Measurements from ENCODE around the gene DLL3. TPM values are rescaled to one million over a fixed set of nuclear protein-coding genes. Genes with fewer than 3 reads are reported as not detected.

DLL3 gene
- total and polyA plus RNA-seq, 4 experiments from 2014 or later, result 0.14 to 0.19 (median 0.16) TPM; not detected in 1

DNA sequence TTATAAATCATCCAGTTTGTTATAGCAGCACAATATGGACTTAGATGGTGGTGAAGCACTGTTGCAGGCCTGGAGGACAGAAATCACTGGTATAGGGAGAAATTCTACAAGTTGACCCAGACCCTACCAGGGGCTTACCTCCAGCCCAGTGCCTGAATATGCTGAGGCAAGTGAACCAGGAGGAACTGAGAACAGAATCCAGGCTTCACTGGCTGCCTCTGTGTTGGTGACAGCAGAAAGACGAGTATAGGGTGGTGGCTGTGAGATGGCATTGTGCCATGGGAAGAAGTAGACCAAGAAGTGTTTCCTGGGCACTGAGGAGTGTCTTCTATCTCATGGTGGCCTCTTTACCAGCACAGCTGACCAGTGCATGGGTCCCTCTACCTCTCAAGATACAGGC, 57.1 kb downstream of the DLL3 start:
- Histone ChIP-seq H3K27ac (ENCODE audit: low read depth, low read length) (no peak overlapping the region), H3K36me3 (ENCODE audit: insufficient read depth, low read length) (no peaks in the 10 kb centered on the region), H3K27me3 (ENCODE audit: insufficient read depth, low read length) (no peaks in the 10 kb centered on the region), H3K4me3 (ENCODE audit: low read length in 2 of 2) (no peak overlapping the region), H3K9me3 (ENCODE audit: control insufficient read depth in 1 of 2, low read length in 2 of 2) (no peaks in the 10 kb centered on the region), H3K4me1 (ENCODE audit: insufficient read depth, low read length) (peaks cover 23% of the 10 kb centered on the region)
- H3K27me3 Mint-ChIP-seq, result no peaks in the 10 kb centered on the region
- no peaks in the 10 kb centered on the region for H3K9me3 Mint-ChIP-seq
- H3K4me3 Mint-ChIP-seq, result no peak overlapping the region
- peaks cover 21 to 25% (median 22%) of the 10 kb centered on the region in 4 donors for H3K4me1 Mint-ChIP-seq
- no peaks in the 10 kb centered on the region for H3K36me3 Mint-ChIP-seq
- intact Hi-C loops (cut with micrococcal nuclease), result no loop called here
- DNase-seq, result no peak
- peak overlapping the region in 1 of 7 donors; percentile 41 for H3K27ac Mint-ChIP-seq
- ChIA-PET POLR2A (ENCODE audit: partially characterized antibody) (no interaction called here), CTCF (ENCODE audit: partially characterized antibody) (interaction anchor here (6.9 kb wide), 1 partner anchor 118 kb away, joined by 100 read pairs; no protein-coding TSS in a partner anchor)

Other genes with a start within 250 kb of the DLL3 start
- gene IFNL2, start 230.6 kb upstream of the DLL3 start, total RNA-seq, result not detected
- gene IFNL2, start 230.6 kb upstream of the DLL3 start, polyA plus RNA-seq, result not detected
- not detected for gene IFNL1, start 202.5 kb upstream of the DLL3 start, total RNA-seq
- 1 to 10 TPM in 1 of 2 donors, not detected in 1; 1.6 TPM for gene IFNL1, start 202.5 kb upstream of the DLL3 start, polyA plus RNA-seq
- gene LRFN1, start 178.1 kb upstream of the DLL3 start, total RNA-seq, result 1 to 10 TPM; 8.4 to 8.5 TPM
- 1 to 10 TPM; 2.0 to 4.5 TPM for gene LRFN1, start 178.1 kb upstream of the DLL3 start, polyA plus RNA-seq
- 100 to 1,000 TPM; 384 to 389 TPM for gene GMFG, start 162.9 kb upstream of the DLL3 start, total RNA-seq
- gene GMFG, start 162.9 kb upstream of the DLL3 start, polyA plus RNA-seq, result 1,000 to 10,000 TPM; 1,040 to 1,509 TPM
- 10 to 100 TPM; 65.0 to 79.6 TPM for gene SAMD4B, start 156.5 kb upstream of the DLL3 start, total RNA-seq
- 10 to 100 TPM in 1 of 2 donors, 1 to 10 TPM in 1; 7.3 to 20.2 TPM for gene SAMD4B, start 156.5 kb upstream of the DLL3 start, polyA plus RNA-seq
- 10 to 100 TPM; 49.2 to 53.8 TPM for gene PAF1, start 107.8 kb upstream of the DLL3 start, total RNA-seq
- gene PAF1, start 107.8 kb upstream of the DLL3 start, polyA plus RNA-seq, result 10 to 100 TPM; 21.5 to 46.7 TPM
- gene MED29, start 107.6 kb upstream of the DLL3 start, total RNA-seq, result 10 to 100 TPM; 43.1 to 51.3 TPM
- 10 to 100 TPM; 50.6 to 59.8 TPM for gene MED29, start 107.6 kb upstream of the DLL3 start, polyA plus RNA-seq
- gene ZFP36, start 92.1 kb upstream of the DLL3 start, total RNA-seq, result 100 to 1,000 TPM; 151 to 152 TPM
- gene ZFP36, start 92.1 kb upstream of the DLL3 start, polyA plus RNA-seq, result 100 to 1,000 TPM; 164 to 191 TPM
- 10 to 100 TPM; 12.1 to 17.0 TPM for gene PLEKHG2, start 86.3 kb upstream of the DLL3 start, total RNA-seq
- gene PLEKHG2, start 86.3 kb upstream of the DLL3 start, polyA plus RNA-seq, result 1 to 10 TPM; 1.4 to 5.1 TPM
- 1,000 to 10,000 TPM; 4,061 to 4,227 TPM for gene RPS16, start 63.0 kb upstream of the DLL3 start, total RNA-seq
- 1,000 to 10,000 TPM; 1,590 to 2,052 TPM for gene RPS16, start 63.0 kb upstream of the DLL3 start, polyA plus RNA-seq
- 100 to 1,000 TPM; 234 to 236 TPM for gene SUPT5H, start 53.4 kb upstream of the DLL3 start, total RNA-seq
- gene SUPT5H, start 53.4 kb upstream of the DLL3 start, polyA plus RNA-seq, result 100 to 1,000 TPM in 1 of 2 donors, 10 to 100 TPM in 1; 47.4 to 111 TPM
- 10 to 100 TPM; 47.2 to 49.6 TPM for gene TIMM50, start 18.1 kb upstream of the DLL3 start, total RNA-seq
- gene TIMM50, start 18.1 kb upstream of the DLL3 start, polyA plus RNA-seq, result 10 to 100 TPM; 39.1 to 50.4 TPM
- gene SELENOV, start 16.2 kb downstream of the DLL3 start, total RNA-seq, result not detected
- gene SELENOV, start 16.2 kb downstream of the DLL3 start, polyA plus RNA-seq, result not detected
- 1 to 10 TPM; 7.7 to 8.8 TPM for gene EID2B, start 33.9 kb downstream of the DLL3 start, total RNA-seq
- 1 to 10 TPM; 6.1 to 7.8 TPM for gene EID2B, start 33.9 kb downstream of the DLL3 start, polyA plus RNA-seq
- 10 to 100 TPM; 22.0 to 22.8 TPM for gene EID2, start 41.2 kb downstream of the DLL3 start, total RNA-seq
- 10 to 100 TPM; 22.1 to 34.9 TPM for gene EID2, start 41.2 kb downstream of the DLL3 start, polyA plus RNA-seq
- not detected for gene LGALS13, start 103.6 kb downstream of the DLL3 start, total RNA-seq
- not detected for gene LGALS13, start 103.6 kb downstream of the DLL3 start, polyA plus RNA-seq
- gene LGALS16, start 157.0 kb downstream of the DLL3 start, total RNA-seq, result not detected
- not detected for gene LGALS16, start 157.0 kb downstream of the DLL3 start, polyA plus RNA-seq
- not detected for gene LGALS14, start 205.5 kb downstream of the DLL3 start, total RNA-seq
- gene LGALS14, start 205.5 kb downstream of the DLL3 start, polyA plus RNA-seq, result 1 to 10 TPM in 1 of 2 donors, not detected in 1; 1.0 TPM
- under 1 TPM; 0.58 to 0.96 TPM for gene CLC, start 239.1 kb downstream of the DLL3 start, total RNA-seq
- under 1 TPM in 1 of 2 donors, not detected in 1; 0.93 TPM for gene CLC, start 239.1 kb downstream of the DLL3 start, polyA plus RNA-seq

Measured in CD4-positive, alpha-beta memory T cell (primary cell).